ENCODE measurements around the gene CHRDL2. TPM values are rescaled to one million over a fixed set of nuclear protein-coding genes. Genes with fewer than 3 reads are reported as not detected.

Gene CHRDL2
- total RNA-seq, 1 experiment from 2014 or later, result not detected

GRCh38 chr11:74770456-74770855 is 39.2 kb upstream of the CHRDL2 start (continued):
- TF ChIP-seq, protein P1, sequence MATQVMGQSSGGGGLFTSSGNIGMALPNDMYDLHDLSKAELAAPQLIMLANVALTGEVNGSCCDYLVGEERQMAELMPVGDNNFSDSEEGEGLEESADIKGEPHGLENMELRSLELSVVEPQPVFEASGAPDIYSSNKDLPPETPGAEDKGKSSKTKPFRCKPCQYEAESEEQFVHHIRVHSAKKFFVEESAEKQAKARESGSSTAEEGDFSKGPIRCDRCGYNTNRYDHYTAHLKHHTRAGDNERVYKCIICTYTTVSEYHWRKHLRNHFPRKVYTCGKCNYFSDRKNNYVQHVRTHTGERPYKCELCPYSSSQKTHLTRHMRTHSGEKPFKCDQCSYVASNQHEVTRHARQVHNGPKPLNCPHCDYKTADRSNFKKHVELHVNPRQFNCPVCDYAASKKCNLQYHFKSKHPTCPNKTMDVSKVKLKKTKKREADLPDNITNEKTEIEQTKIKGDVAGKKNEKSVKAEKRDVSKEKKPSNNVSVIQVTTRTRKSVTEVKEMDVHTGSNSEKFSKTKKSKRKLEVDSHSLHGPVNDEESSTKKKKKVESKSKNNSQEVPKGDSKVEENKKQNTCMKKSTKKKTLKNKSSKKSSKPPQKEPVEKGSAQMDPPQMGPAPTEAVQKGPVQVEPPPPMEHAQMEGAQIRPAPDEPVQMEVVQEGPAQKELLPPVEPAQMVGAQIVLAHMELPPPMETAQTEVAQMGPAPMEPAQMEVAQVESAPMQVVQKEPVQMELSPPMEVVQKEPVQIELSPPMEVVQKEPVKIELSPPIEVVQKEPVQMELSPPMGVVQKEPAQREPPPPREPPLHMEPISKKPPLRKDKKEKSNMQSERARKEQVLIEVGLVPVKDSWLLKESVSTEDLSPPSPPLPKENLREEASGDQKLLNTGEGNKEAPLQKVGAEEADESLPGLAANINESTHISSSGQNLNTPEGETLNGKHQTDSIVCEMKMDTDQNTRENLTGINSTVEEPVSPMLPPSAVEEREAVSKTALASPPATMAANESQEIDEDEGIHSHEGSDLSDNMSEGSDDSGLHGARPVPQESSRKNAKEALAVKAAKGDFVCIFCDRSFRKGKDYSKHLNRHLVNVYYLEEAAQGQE (IDR thresholded peaks at IDR 0.05; ENCODE audit: low read depth), result no peak

DNA sequence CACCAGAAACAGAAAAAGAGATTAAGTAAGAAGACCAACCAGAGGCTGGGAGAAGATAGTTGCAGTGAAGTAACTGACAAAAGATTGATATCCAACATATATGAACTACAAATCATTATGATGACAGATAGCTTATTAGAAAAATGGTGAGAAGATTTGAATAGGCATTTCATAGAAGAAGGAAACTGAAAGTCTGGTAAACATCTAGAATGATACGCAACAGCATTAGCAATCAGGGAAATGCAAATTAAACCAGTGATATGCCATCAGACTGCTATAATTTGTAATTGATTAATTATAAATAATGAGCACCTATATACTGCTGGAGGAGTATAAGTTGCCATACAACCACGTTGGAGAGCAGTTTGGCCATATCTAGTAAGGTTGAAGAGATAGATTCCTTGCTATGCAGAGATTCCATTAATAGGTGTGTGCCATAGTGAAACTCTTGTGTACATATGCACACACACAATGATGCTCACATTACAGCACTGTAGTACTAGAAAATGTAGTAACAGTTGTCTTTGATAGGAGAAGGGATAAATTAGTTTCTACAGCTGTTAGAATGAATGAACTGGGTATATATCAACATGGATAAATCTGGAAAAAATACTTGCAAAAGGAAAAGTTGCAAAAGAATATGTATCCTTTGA is 38.0 kb upstream of the CHRDL2 start:
- H3K27me3 ChIP-seq (ENCODE audit: insufficient read depth, low read length), result no peaks in the 10 kb centered on the region
- H3K36me3 ChIP-seq (ENCODE audit: control insufficient read depth in 1 of 2, insufficient read depth in 2 of 2, low read length in 2 of 2), result no peaks in the 10 kb centered on the region
- no peak overlapping the region for H3K9ac ChIP-seq (ENCODE audit: low read length)
- CTCF ChIA-PET, result no interaction called here
- RAD21 ChIA-PET (ENCODE audit: low non-redundant PET in 1 of 2, low total read pairs in 2 of 2, uncharacterized antibody in 2 of 2, unreplicated experiment in 2 of 2), result no interaction called here
- peaks cover 6% of the 10 kb centered on the region; the same call in 1 of the 2 replicates for H4K20me1 ChIP-seq (ENCODE audit: insufficient read depth)
- no peak overlapping the region for H2AFZ ChIP-seq (ENCODE audit: low read depth, low read length, poor library complexity, severe bottlenecking)
- H3K9me3 ChIP-seq (ENCODE audit: control insufficient read depth in 1 of 2, insufficient read depth in 1 of 2, low read depth in 1 of 2, low read length in 2 of 2), result no peaks in the 10 kb centered on the region
- no peak overlapping the region for H3K27ac ChIP-seq (ENCODE audit: low read depth, low read length)
- peaks cover 47% of the 10 kb centered on the region for H3K79me2 ChIP-seq (ENCODE audit: insufficient read depth, low read length)
- ATAC-seq (no peak), DNase-seq (ENCODE audit: low read depth, low spot score) (no peak)
- no TSS peak for BruUV-seq (replicated peaks)
- no peaks in the 10 kb centered on the region for H3K9me2 ChIP-seq (ENCODE audit: insufficient read depth)
- H3K4me3 ChIP-seq (replicated peaks in 1 of 2; ENCODE audit: low read depth in 1 of 2, low read length in 2 of 2), result no peak overlapping the region
- H3K4me1 ChIP-seq (ENCODE audit: control insufficient read depth in 1 of 2, insufficient read depth in 2 of 2, low read length in 2 of 2), result no peaks in the 10 kb centered on the region
- no peak overlapping the region for H3K4me2 ChIP-seq (ENCODE audit: low read length)
- intact Hi-C loops (cut with micrococcal nuclease), result no loop called here
- POLR2A ChIA-PET, result no interaction called here
- no peak for TF ChIP-seq TCF7L2 (IDR thresholded peaks at IDR 0.05; ENCODE audit: borderline replicate concordance, extremely low read depth, insufficient read depth, insufficient read length)
- TF ChIP-seq SP1 (IDR thresholded peaks at IDR 0.05; ENCODE audit: low read depth), result no peak
- no peak for TF ChIP-seq ZFX (IDR thresholded peaks at IDR 0.05)
- TF ChIP-seq, protein P2, sequence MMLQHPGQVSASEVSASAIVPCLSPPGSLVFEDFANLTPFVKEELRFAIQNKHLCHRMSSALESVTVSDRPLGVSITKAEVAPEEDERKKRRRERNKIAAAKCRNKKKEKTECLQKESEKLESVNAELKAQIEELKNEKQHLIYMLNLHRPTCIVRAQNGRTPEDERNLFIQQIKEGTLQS (IDR thresholded peaks at IDR 0.05), result no peak
- no peak for TF ChIP-seq CBX3 (IDR thresholded peaks at IDR 0.05; ENCODE audit: low read depth)
- TF ChIP-seq CEBPB (IDR thresholded peaks at IDR 0.05; ENCODE audit: low read depth), result no peak
- TF ChIP-seq ELF1 (IDR thresholded peaks at IDR 0.05; ENCODE audit: borderline replicate concordance, low read depth), result no peak
- no peak for TF ChIP-seq FOSL1 (IDR thresholded peaks at IDR 0.05; ENCODE audit: low read depth)
- TF ChIP-seq, protein P3, sequence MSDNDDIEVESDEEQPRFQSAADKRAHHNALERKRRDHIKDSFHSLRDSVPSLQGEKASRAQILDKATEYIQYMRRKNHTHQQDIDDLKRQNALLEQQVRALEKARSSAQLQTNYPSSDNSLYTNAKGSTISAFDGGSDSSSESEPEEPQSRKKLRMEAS (IDR thresholded peaks at IDR 0.05), result no peak
- TF ChIP-seq SIN3A (IDR thresholded peaks at IDR 0.05; ENCODE audit: low read depth), result no peak
- TF ChIP-seq, protein P4, sequence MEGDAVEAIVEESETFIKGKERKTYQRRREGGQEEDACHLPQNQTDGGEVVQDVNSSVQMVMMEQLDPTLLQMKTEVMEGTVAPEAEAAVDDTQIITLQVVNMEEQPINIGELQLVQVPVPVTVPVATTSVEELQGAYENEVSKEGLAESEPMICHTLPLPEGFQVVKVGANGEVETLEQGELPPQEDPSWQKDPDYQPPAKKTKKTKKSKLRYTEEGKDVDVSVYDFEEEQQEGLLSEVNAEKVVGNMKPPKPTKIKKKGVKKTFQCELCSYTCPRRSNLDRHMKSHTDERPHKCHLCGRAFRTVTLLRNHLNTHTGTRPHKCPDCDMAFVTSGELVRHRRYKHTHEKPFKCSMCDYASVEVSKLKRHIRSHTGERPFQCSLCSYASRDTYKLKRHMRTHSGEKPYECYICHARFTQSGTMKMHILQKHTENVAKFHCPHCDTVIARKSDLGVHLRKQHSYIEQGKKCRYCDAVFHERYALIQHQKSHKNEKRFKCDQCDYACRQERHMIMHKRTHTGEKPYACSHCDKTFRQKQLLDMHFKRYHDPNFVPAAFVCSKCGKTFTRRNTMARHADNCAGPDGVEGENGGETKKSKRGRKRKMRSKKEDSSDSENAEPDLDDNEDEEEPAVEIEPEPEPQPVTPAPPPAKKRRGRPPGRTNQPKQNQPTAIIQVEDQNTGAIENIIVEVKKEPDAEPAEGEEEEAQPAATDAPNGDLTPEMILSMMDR (IDR thresholded peaks at IDR 0.05 in 2 of 3, conservative IDR thresholded peaks at IDR 0.05 in 1 of 3; ENCODE audit: borderline replicate concordance in 1 of 3, insufficient read depth in 1 of 3, low read depth in 2 of 3, low read length in 2 of 3), result no peak
- no peak for TF ChIP-seq EGR1 (IDR thresholded peaks at IDR 0.05; ENCODE audit: low read depth)
- no peak for TF ChIP-seq JUND (IDR thresholded peaks at IDR 0.05)
- no peak for TF ChIP-seq ZBTB33 (IDR thresholded peaks at IDR 0.05; ENCODE audit: extremely low read depth, insufficient replicate concordance, low read length)
- TF ChIP-seq SRF (IDR thresholded peaks at IDR 0.05; ENCODE audit: low read depth), result no peak

All from HCT116 (cell line).